ENCODE results near the gene ARHGAP1.
"Not testable (repeated sequence)": the region's sequence is repeated elsewhere in the genome, so short reads cannot be mapped to it uniquely, and the experiment has no call there.

The ARHGAP1 gene

GRCh38 chr11:46722566-46723358 is 22.3 kb upstream of the ARHGAP1 start:
- DNase-seq: no peak

DNA sequence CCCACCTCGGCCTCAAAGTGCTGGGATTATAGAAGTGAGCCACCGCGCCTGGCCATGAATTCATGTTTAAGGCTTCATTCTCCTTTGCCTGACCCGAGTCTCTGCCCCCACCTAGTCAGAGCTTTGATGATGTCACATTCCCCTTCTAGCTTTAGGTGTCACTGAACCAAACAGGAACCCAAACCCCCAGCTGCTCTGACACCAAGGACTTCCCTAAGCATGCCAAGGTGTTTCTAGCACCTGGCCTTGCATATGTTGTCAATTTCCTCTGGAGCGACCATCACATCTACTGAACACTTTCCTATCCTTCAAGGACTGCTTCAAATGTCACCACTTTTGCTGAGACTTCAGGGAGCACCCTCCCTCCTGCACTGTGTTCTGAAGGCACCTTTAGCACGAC is 20.9 kb upstream of the ARHGAP1 start:
- DNase-seq: no peak

- DNase-seq: no peak
These were observed 19.3 kb upstream of the ARHGAP1 start for GRCh38 chr11:46719543-46720218.

- DNase-seq: no peak
These were observed 18.7 kb upstream of the ARHGAP1 start, which contains the start of gene F2 for GRCh38 chr11:46719048-46719542. Gene F2, plus strand, starts transcription at chr11:46719213. Its CDS starts 23 bp downstream, at chr11:46719236.

- no peak for DNase-seq
These were observed 18.0 kb upstream of the ARHGAP1 start for GRCh38 chr11:46718155-46719019.

GRCh38 chr11:46717825-46718154 is 17.4 kb upstream of the ARHGAP1 start:
- not testable (repeated sequence) for DNase-seq

DNA sequence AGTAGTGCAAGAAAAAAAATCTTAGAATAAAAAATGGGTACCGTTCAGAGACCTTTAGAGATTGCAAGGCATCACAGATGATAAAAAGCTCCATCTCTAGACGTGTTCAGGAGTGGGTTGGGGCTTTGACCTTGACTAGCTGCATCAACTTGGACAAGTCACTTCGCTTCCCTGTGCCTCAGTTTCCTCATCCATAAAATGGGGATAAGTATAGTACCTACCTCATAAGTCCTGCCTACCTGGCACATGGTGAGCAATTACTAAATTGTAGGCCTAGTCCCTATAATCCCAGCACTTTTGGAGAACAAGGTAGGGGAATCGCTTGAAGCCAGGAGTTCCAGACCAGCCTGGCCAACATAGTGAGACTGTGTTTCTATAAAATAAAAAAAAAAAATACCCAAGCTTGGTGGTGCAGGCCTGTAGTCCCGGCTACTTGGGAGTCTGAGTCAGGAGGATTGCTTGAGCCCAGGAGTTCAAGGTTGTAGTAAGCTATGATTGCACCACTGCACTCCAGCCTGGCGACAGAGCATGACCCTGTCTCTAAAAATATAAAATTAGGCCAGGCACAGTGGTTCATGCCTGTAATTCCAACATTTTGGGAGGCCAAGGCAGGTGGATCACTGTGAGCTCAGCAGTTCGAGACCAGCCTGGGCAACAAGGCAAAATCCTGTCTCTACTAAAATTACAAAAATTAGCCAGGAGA is 12.6 kb upstream of the ARHGAP1 start:
- DNase-seq: no peak

- no peak for DNase-seq
These were observed 10.9 kb upstream of the ARHGAP1 start for GRCh38 chr11:46711303-46711702.

GRCh38 chr11:46710821-46711269 is 10.4 kb upstream of the ARHGAP1 start:
- peak; percentile 9 for DNase-seq

- DNase-seq: not testable (repeated sequence)
These were observed 8.9 kb upstream of the ARHGAP1 start for GRCh38 chr11:46709351-46709750.

DNA sequence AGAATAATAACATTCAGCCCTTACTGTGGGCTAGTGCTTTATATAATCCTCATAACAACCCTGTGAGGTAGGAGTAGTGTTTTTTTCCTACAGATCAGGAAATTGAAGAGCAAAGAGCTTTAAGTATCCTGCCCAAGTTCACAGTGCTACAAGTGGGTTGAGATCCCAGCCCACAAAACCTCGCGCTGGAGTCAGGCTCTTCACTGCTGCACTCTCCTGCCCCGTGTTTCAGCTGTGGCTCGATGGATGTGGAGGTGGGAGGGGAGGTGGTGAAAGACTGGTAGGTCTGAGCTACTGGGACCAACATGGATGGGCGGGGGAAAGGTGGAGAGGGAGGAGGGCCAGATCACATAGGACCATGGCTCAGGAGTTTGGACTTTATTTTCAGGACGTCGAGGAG is 6.5 kb upstream of the ARHGAP1 start:
- no peak for DNase-seq

DNA sequence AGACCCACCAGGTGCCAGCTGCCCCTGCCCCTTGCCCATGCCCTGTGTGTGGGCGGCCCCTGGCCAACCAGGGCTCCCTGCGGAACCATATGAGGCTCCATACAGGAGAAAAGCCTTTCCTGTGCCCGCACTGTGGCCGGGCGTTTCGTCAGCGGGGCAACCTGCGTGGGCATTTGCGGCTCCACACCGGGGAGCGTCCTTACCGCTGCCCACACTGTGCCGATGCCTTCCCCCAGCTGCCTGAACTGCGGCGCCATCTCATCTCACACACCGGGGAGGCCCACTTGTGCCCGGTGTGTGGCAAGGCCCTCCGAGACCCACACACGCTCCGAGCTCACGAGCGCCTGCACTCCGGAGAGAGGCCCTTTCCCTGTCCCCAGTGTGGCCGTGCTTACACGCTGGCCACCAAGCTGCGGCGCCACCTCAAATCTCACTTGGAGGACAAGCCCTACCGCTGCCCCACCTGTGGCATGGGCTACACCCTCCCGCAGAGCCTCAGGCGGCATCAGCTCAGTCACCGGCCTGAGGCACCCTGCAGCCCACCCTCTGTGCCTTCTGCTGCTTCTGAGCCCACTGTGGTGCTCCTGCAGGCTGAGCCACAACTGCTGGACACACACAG is 4.8 kb upstream of the ARHGAP1 start:
- DNase-seq: no peak

DNA sequence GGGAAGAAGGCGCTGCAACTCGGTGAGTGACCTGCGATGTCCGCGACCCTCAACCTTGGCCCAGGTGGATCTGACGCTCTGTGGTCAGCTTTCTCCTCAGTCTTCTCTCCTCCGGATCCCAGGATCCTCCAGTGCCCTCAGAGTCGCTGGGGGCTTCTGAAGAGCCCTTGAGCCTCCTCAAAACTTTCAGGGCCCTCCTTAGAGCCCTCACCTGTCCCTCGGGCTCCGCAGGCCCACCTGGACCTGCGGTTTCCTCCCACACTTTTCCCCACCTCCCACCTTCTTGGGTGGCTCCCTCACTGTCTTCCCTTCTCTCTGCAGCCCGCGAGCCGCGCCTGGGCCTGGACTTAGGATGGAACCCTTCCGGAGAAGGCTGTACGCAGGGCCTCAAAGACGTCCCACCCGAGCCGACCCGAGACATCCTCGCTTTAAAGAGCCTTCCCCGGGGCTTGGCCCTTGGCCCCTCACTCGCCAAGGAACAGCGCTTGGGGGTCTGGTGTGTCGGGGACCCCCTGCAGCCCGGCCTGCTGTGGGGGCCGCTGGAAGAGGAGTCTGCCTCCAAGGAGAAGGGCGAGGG is 747 bp upstream of the ARHGAP1 start:
- DNase-seq: no peak

DNA sequence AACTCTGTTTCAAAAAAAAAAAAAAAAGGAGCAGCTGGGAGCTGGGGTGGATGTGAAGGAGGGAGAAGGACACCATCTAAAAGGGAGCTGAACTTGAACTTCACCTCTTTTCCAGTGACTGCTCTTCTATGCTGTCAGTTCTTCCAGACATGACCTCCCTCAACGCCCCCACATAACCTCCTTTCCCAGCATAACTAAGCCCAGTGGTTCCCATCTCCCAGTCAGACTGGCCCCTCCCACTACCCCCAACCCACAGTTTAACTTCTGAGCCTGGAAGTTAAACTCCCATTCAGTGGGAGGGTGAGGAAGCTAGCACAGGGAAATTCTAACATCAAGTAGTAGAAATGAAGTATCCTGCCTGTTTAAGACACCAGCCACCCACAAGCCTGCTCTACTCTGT is 1.8 kb downstream of the ARHGAP1 start:
- DNase-seq: no peak

- no peak for DNase-seq
These were observed 2.7 kb downstream of the ARHGAP1 start for GRCh38 chr11:46697723-46698122.

DNA sequence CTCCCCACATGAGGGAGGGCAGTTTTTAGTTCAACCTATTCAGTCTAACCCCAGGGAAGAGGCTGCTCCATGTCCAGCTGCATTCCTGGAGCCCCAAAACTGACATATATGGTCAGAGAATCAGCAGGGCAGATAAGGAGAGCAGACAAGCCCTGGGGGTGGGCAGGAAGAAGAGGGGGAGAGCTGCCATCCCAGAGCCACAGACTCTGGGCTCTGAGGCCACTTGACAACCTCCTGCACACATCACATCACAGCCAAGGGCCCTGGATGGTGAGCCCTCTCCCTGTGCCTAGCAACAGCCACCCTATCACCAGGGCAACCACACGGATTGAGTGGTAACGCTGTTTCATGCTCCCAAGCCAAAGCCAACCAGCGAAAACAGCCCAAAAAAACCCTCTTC is 3.1 kb downstream of the ARHGAP1 start:
- DNase-seq: no peak

GRCh38 chr11:46696212-46696558 is 4.2 kb downstream of the ARHGAP1 start:
- DNase-seq: no peak

DNA sequence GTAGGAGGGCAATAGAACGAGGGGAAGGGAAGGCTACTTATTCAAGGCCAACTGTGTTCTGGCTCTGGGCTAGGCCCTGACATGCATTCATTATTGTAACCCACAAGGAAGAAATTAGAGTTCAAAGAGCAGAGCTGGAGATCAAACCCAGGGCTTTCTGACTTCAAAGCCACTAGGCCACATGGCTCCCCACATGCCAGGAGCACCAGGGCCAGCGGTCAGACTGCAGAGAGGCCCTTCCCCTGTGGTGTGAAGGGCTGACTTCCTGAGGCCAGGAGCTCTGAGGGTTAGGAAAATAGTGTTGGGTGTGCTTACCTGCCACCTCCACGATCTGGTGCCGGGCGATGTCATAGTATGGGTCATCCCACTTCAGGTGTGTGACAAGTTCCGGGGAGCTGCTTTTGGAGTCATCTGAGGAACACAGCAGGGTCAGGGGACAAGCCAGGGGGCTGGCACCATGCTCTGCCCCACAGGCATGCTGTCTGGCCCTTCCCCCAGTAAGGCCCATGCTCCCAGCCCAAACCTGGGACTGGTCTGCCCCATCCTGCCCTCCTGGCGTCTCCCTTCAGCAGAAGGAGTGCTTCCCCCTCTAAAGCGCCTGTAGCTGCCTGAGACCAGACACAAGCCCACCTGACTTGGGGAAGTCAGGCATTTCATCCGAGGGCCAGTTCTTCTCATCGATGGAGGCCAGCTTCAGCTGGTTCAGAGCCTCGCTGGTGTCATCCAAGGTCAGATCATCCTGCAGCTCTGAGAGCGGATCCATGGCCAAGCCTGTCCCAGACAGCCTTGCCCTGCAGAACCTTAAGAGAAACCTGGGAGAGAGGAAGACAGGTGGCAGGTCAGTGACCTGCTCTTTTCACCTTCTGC is 4.8 kb downstream of the ARHGAP1 start:
- no peak for DNase-seq

DNA sequence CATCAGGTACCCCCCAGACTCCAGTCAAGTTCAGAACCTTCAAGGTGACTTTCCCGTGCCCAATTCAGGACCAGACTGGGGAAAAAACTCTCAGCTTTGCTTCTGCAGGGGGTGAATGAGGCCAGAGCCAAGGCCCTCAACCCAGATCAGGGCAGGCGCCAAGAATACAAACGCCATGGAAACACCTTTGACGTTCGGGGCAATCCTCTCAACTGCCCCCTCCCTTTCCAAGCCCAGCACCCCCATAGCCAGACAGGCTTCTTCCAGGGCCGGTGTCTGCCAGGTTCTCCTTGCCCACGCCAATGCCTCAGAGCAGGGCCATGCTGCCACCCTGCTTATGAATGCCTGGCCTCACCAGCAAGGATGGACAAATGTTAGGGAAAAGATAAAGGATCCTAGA is 5.8 kb downstream of the ARHGAP1 start:
- DNase-seq: no peak

DNA sequence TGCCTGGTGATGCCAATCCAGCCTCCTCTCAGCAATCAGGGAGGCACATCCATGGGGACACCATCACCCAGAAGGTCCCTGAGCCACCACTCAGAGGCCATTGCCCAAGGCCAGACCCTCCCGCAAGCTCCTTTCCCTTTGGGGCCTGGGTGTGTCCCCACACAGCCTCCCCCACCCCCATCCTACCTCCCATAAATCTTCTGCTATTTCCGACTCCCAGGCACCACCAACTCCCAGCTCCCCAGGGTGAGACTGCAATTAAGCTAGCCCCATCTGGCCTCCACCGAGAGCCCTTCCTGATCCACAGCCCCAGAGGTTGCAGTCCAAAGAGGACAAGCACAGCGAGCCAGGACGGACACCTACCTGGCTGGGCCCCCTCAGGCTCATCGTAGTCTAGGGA is 6.3 kb downstream of the ARHGAP1 start:
- no peak for DNase-seq

- no peak for DNase-seq
These were observed 6.8 kb downstream of the ARHGAP1 start for GRCh38 chr11:46693597-46694012.
